GM12878 (cell line): ENCODE data around the gene PSMB7. TPM values are rescaled to one million over a fixed set of nuclear protein-coding genes. Genes with fewer than 3 reads are reported as not detected.

ENCODE experiments used
- ATAC-seq: fragments of 200-7000 bp; cut with Tn5 transposase; 3 replicates; pipeline ENCODE4 v1.9.1; 2020; ENCODE audit warnings: mild to moderate bottlenecking, moderate library complexity
- BruUV-seq: library from RNA; stranded (reverse); fragments of 400-500 nt; replicated peaks from 2 replicates; lab custom pipeline; 2021; lab: Mats Ljungman, UMichigan
- CTCF ChIA-PET: fragments of 300-600 bp; sonication (Branson Sonifier 250); formaldehyde crosslinking; extraction: SDS; loops from one replicate; lab custom pipeline; 2021; ENCODE audit warnings: inconsistent platforms; lab: Yijun Ruan, JAX
- POLR2A ChIA-PET: fragments of 350-600 bp; formaldehyde crosslinking; extraction: SDS; loops from one replicate; lab custom pipeline; 2021; ENCODE audit warnings: inconsistent platforms; lab: Charles Lee
- RAD21 ChIA-PET: fragments of 300-600 bp; sonication (Branson Sonifier 250); formaldehyde crosslinking; loops from one replicate; lab custom pipeline; 2023; ENCODE audit warnings: antibody characterized with exemption; ENCODE audit not compliant: unreplicated experiment; lab: Charles Lee
- SMC1A ChIA-PET: fragments of 300-600 bp; sonication (Branson Sonifier 250); formaldehyde crosslinking; loops from one replicate; lab custom pipeline; 2023; ENCODE audit not compliant: unreplicated experiment, uncharacterized antibody; lab: Charles Lee
- DNase-seq: peaks from one replicate; pipeline ENCODE4 v3.0.0-alpha.2; 2011; ENCODE audit warnings: low read depth, low spot score
- FAIRE-seq: peaks from 3 replicates; lab custom pipeline; 2011; peaks lifted over from hg19 to GRCh38; lab: Jason Lieb, UNC
- H2AFZ ChIP-seq: 2 replicates; pipeline ENCODE4 v1.6.0; 2011; ENCODE audit warnings: low read depth, low read length, control low read depth; ENCODE audit not compliant: control insufficient read depth
- H3K27ac ChIP-seq: 2 replicates; pipeline ENCODE4 v1.5.1; 2011; ENCODE audit warnings: control low read depth; ENCODE audit not compliant: control insufficient read depth, insufficient read depth
- H3K27me3 ChIP-seq, 2 experiments: replicated peaks in 1 of 2; 2 replicates each; pipeline versions ENCODE4 v1.6.0 to v1.6.1; 2011; ENCODE audit warnings: low read length in 1 of 2; ENCODE audit not compliant: control insufficient read depth in 2 of 2, insufficient read depth in 2 of 2
- H3K36me3 ChIP-seq, 2 experiments: 2 replicates each; pipeline ENCODE4 v1.5.1; 2011; ENCODE audit warnings: low read length in 1 of 2; ENCODE audit not compliant: control insufficient read depth in 2 of 2, insufficient read depth in 2 of 2
- H3K4me1 ChIP-seq: 2 replicates; pipeline ENCODE4 v1.6.1; 2011; ENCODE audit warnings: mild to moderate bottlenecking, low read length, moderate library complexity, mixed read lengths; ENCODE audit not compliant: control insufficient read depth, insufficient read depth
- H3K4me2 ChIP-seq: 2 replicates; pipeline ENCODE4 v1.6.0; 2011; ENCODE audit warnings: control low read depth; ENCODE audit not compliant: control insufficient read depth, insufficient read depth
- H3K4me3 ChIP-seq: fragments of 200-600 bp; sonication (generic); 2 replicates; pipeline ENCODE4 v1.5.1; 2016
- H3K79me2 ChIP-seq: 2 replicates; pipeline ENCODE4 v1.6.0; 2011; ENCODE audit warnings: low read length; ENCODE audit not compliant: control insufficient read depth, insufficient read depth
- H3K9ac ChIP-seq: 2 replicates; pipeline ENCODE4 v1.8.0; 2011; ENCODE audit warnings: low read length, control low read depth, mixed read lengths; ENCODE audit not compliant: control insufficient read depth, insufficient read depth
- H3K9me3 ChIP-seq: replicated peaks from 3 replicates; pipeline ENCODE4 v1.5.1; 2011; ENCODE audit warnings: mild to moderate bottlenecking, low read length; ENCODE audit not compliant: control insufficient read depth, insufficient read depth
- H4K20me1 ChIP-seq: 2 replicates; pipeline ENCODE4 v1.6.0; 2011; ENCODE audit not compliant: control insufficient read depth, insufficient read depth
- CHD4 ChIP-seq: fragments of 200-600 bp; sonication (generic); IDR thresholded peaks from 2 replicates; pipeline ENCODE4 v1.6.1; 2016; ENCODE audit warnings: mild to moderate bottlenecking
- E2F4 ChIP-seq: IDR thresholded peaks from 2 replicates; pipeline ENCODE4 v1.6.1; 2012; ENCODE audit warnings: low read depth, low read length, improper control_type of control experiment
- GATAD2B ChIP-seq: fragments of 450-650 bp; conservative IDR thresholded peaks from 2 replicates; pipeline ENCODE4 v1.6.1; 2017; ENCODE audit warnings: low read depth, mild to moderate bottlenecking, moderate library complexity
- HSF1 ChIP-seq: fragments of 150-350 bp; IDR thresholded peaks from 2 replicates; pipeline ENCODE4 v1.6.1; 2014; ENCODE audit warnings: mild to moderate bottlenecking, low read depth, low read length
- KLF5 ChIP-seq: fragments of 450-650 bp; IDR thresholded peaks from 2 replicates; pipeline ENCODE4 v1.6.1; 2014; ENCODE audit warnings: mild to moderate bottlenecking; ENCODE audit not compliant: partially characterized antibody
- PAX8 ChIP-seq: fragments of 450-650 bp; IDR thresholded peaks from 2 replicates; pipeline ENCODE4 v1.6.1; 2017; ENCODE audit warnings: mild to moderate bottlenecking, moderate library complexity
- RELA ChIP-seq: fragments of 450-650 bp; IDR thresholded peaks from 2 replicates; pipeline ENCODE4 v1.8.0; 2014; ENCODE audit warnings: borderline replicate concordance; ENCODE audit not compliant: partially characterized antibody
- SIN3A ChIP-seq: IDR thresholded peaks from 2 replicates; pipeline ENCODE4 v1.6.1; 2012; ENCODE audit warnings: low read depth, low read length, improper control_type of control experiment
- SREBF2 ChIP-seq: IDR thresholded peaks from 2 replicates; pipeline ENCODE4 v1.6.1; 2012; ENCODE audit warnings: mild to moderate bottlenecking, low read length
- ZNF207 ChIP-seq: fragments of 450-650 bp; IDR thresholded peaks from 2 replicates; pipeline ENCODE4 v1.6.1; 2014; ENCODE audit warnings: antibody characterized with exemption, mild to moderate bottlenecking, borderline replicate concordance
- ZNF384 ChIP-seq: IDR thresholded peaks from 2 replicates; pipeline ENCODE4 v1.6.1; 2012; ENCODE audit warnings: low read depth, mild to moderate bottlenecking, low read length, improper control_type of control experiment, borderline replicate concordance
- ZNF592 ChIP-seq: fragments of 450-650 bp; IDR thresholded peaks from 2 replicates; pipeline ENCODE4 v1.6.1; 2017; ENCODE audit warnings: mild to moderate bottlenecking, moderate library complexity
- ZNF687 ChIP-seq: fragments of 450-650 bp; IDR thresholded peaks from 2 replicates; pipeline ENCODE4 v1.6.1; 2017; ENCODE audit warnings: mild to moderate bottlenecking, moderate library complexity
- WGBS: methylation state at CpG from one replicate; pipeline ENCODE4 v1.1.6; 2016; ENCODE audit warnings: low lambda C conversion rate; ENCODE audit not compliant: insufficient replicate concordance, insufficient coverage; ENCODE audit errors: missing lambda C conversion rate; 5-methylcytosine and 5-hydroxymethylcytosine counted together
- in situ Hi-C: fragments of 300-500 bp; cut with MboI; formaldehyde crosslinking; loops from 9 replicates; pipeline ENCODE4 v1.14.3; 2018; ENCODE audit warnings: mixed read lengths
- intact Hi-C: fragments of 100-400 bp; cut with micrococcal nuclease; formaldehyde crosslinking; loops from one replicate; pipeline ENCODE4 v1.14.2; 2022; ENCODE audit not compliant: unreplicated experiment
- polyA plus RNA-seq, 11 experiments: library from polyadenylated mRNA; depleted of rRNA in 4 of 11; unstranded in 6 of 11; stranded (reverse) in 5 of 11; fragments of >200 nt; fragmentation: Nextera tagmentation in 4 of 11; fragmentation: Illumina TruSeq in 1 of 11; extraction: Ambion mirVana in 4 of 11; extraction: Trizol in 1 of 11; gene quantifications; 1 replicate in 1 of 11; 2 replicates in 10 of 11; pipeline versions ENCODE4 v1.2.1 to v1.2.3, GENCODE V29; 2011 to 2016; ENCODE audit warnings: inconsistent platforms in 2 of 11, missing spikeins in 2 of 11, low read depth in 1 of 11
- total RNA-seq, 4 experiments: library from RNA; depleted of rRNA in 3 of 4; stranded (reverse); fragments of >200 nt in 3 of 4; fragmentation: Illumina TruSeq in 1 of 4; extraction: Trizol in 1 of 4; gene quantifications; 2 replicates each; pipeline versions ENCODE4 v1.2.1 to v1.2.3, GENCODE V29; 2013 to 2021

Gene PSMB7
- total and polyA plus RNA-seq, 10 of the 15 experiments (the other 5 are each of a cell fraction or from before 2014, with no cell fraction given), result 174 to 564 (median 268) TPM

- intact Hi-C loops, result no loop called here
- 38% methylated on average over 15 of the region's 15 CpGs for WGBS
- Histone ChIP-seq H3K4me2 (no peak overlapping the region), H3K4me3 (no peak overlapping the region), H3K27me3 (peaks cover 0 to 1% of the 10 kb centered on the region in 2 experiments; a peak in 3 of 4 replicates), H2AFZ (no peak overlapping the region), H3K27ac (no peak overlapping the region), H3K9me3 (no peaks in the 10 kb centered on the region), H3K36me3 (no peaks in the 10 kb centered on the region), H4K20me1 (no peaks in the 10 kb centered on the region), H3K79me2 (no peaks in the 10 kb centered on the region), H3K9ac (no peak overlapping the region), H3K4me1 (no peaks in the 10 kb centered on the region)
- no peak for FAIRE-seq
- ATAC-seq, result no peak; the same call in 2 of the 3 replicates
- POLR2A ChIA-PET, result no interaction called here
- BruUV-seq, result no TSS peak
- DNase-seq, result no peak
- CTCF ChIA-PET, result interaction anchor here (1.0 kb wide), 1 partner anchor 83 kb away, joined by 3 read pairs; no protein-coding TSS in a partner anchor
- SMC1A ChIA-PET, result no interaction called here
- RAD21 ChIA-PET, result no interaction called here
- in situ Hi-C loops, result no loop called here
- TF ChIP-seq SREBF2 (no peak), ZNF384 (no peak), PAX8 (no peak), ZNF592 (no peak), GATAD2B (no peak), KLF5 (no peak), CHD4 (no peak), RELA (no peak), SIN3A (no peak), ZNF207 (no peak), E2F4 (no peak), ZNF687 (no peak), HSF1 (no peak)
Measured at GRCh38 chr9:124456341-124457078, 41.3 kb upstream of the PSMB7 start.
